ENCODE results near the gene VPS18. TPM values are rescaled to one million over a fixed set of nuclear protein-coding genes. Genes with fewer than 3 reads are reported as not detected.
A peak's percentile ranks its signal among the peaks of the same experiment; 100 is the strongest.
"Not testable (repeated sequence)": the region's sequence is repeated elsewhere in the genome, so short reads cannot be mapped to it uniquely, and the experiment has no call there.

Gene VPS18
- total RNA-seq, 2 donors from 2014 or later = 7.2 to 8.4 TPM

- DNase-seq (ENCODE audit: low spot score in 2 of 2); H3K36me3 Mint-ChIP-seq; H3K9me3 Mint-ChIP-seq; ATAC-seq: not testable (repeated sequence)
- peak overlapping the region in 1 of 2 donors; percentile 84 for H3K27ac Mint-ChIP-seq
Measured at GRCh38 chr15:40861147-40861546, 33.1 kb upstream of the VPS18 start.

- DNase-seq (ENCODE audit: low spot score in 2 of 2) = no peak
- no peak overlapping the region for H3K27ac Mint-ChIP-seq
Measured at GRCh38 chr15:40863660-40864270, 30.5 kb upstream of the VPS18 start.

DNA sequence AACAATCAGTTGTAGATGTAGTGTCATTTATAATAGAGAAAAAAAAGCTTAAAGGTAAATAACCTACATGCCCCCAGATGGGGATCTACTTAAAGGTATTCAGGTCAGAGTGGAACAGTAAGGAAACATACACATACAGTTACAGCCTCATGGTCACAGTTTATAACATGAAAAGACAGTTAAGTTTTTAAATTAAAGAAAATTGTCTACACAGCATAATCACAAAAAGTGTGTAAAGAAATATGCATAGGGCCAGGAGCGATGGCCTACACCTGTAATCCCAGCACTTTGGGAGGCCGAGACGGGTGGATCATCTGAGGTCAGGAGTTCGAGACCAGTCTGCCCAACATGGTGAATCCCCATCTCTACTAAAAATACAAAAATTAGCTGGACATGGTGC, 27.1 kb upstream of the VPS18 start:
- H3K9me3 Mint-ChIP-seq = no peaks in the 10 kb centered on the region
- no peak for ATAC-seq
- no peaks in the 10 kb centered on the region for H3K36me3 Mint-ChIP-seq
- no peak for DNase-seq (ENCODE audit: low spot score in 2 of 2)
- no peak overlapping the region for H3K27ac Mint-ChIP-seq

More at GRCh38 chr15:40863660-40864270, 30.5 kb upstream of the VPS18 start:
- H3K36me3 Mint-ChIP-seq = no peaks in the 10 kb centered on the region
- no peaks in the 10 kb centered on the region for H3K9me3 Mint-ChIP-seq
- no peak for ATAC-seq

GRCh38 chr15:40869686-40870085, 24.6 kb upstream of the VPS18 start:
- no peak for DNase-seq (ENCODE audit: low spot score in 2 of 2)
- no peaks in the 10 kb centered on the region for H3K9me3 Mint-ChIP-seq
- H3K36me3 Mint-ChIP-seq = no peaks in the 10 kb centered on the region
- H3K27ac Mint-ChIP-seq = no peak overlapping the region
- ATAC-seq = no peak

GRCh38 chr15:40870716-40871115, 23.5 kb upstream of the VPS18 start:
- no peaks in the 10 kb centered on the region for H3K36me3 Mint-ChIP-seq
- no peak overlapping the region for H3K27ac Mint-ChIP-seq
- ATAC-seq (no peak), DNase-seq (ENCODE audit: low spot score in 2 of 2) (no peak)
- no peaks in the 10 kb centered on the region for H3K9me3 Mint-ChIP-seq

- Mint-ChIP-seq H3K36me3 (no peaks in the 10 kb centered on the region), H3K27ac (no peak overlapping the region), H3K9me3 (no peaks in the 10 kb centered on the region)
- ATAC-seq (peak in 1 of 2 donors; percentile 29), DNase-seq (ENCODE audit: low spot score in 2 of 2) (no peak)
Measured at GRCh38 chr15:40871749-40872617, 22.3 kb upstream of the VPS18 start.

GRCh38 chr15:40872791-40873693, 21.2 kb upstream of the VPS18 start:
- Mint-ChIP-seq H3K27ac (no peak overlapping the region), H3K36me3 (no peaks in the 10 kb centered on the region), H3K9me3 (no peaks in the 10 kb centered on the region)
- no peak for ATAC-seq
- no peak for DNase-seq (ENCODE audit: low spot score in 2 of 2)

GRCh38 chr15:40873694-40874561, 20.3 kb upstream of the VPS18 start, which contains the start of gene RHOV:
Gene RHOV (minus strand): TSS chr15:40874234. CDS start chr15:40874139, 95 bp downstream.
- Mint-ChIP-seq H3K9me3 (no peaks in the 10 kb centered on the region), H3K27ac (no peak within 1 kb of the TSS), H3K36me3 (no peaks in the 10 kb centered on the region)
- ATAC-seq = peak; percentile 72 to 90
- peak in 1 of 2 donors; percentile 56 for DNase-seq (ENCODE audit: low spot score in 2 of 2)

- Mint-ChIP-seq H3K36me3 (no peaks in the 10 kb centered on the region), H3K9me3 (no peaks in the 10 kb centered on the region), H3K27ac (no peak overlapping the region)
- DNase-seq (ENCODE audit: low spot score in 2 of 2) (no peak), ATAC-seq (no peak)
Measured at GRCh38 chr15:40875991-40876730, 18.1 kb upstream of the VPS18 start.

DNA sequence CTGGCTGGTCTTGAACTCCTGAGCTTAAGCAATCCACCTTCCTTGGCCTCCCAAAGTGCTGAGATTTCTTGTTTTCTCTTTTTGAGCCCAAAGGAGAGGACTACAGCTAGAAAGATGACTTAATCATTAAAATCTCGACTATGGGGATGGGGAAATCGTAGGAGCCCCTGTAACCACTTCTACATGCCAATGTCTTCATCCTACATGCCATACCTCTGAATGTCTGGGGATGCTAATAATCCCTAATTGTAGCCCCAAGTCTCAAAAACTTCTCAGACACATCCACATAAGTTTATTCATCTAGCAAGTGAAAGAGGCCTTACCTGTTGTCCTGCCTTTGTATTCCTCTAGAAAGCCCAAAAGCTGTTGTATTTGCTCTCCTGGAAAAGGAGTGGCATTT, 16.6 kb upstream of the VPS18 start:
- Mint-ChIP-seq H3K36me3 (no peaks in the 10 kb centered on the region), H3K27ac (no peak overlapping the region)

GRCh38 chr15:40878785-40879184, 15.5 kb upstream of the VPS18 start:
- Mint-ChIP-seq H3K27ac (peak overlapping the region in 1 of 2 donors; percentile 53), H3K36me3 (no peaks in the 10 kb centered on the region), H3K9me3 (no peaks in the 10 kb centered on the region)
- ATAC-seq (peak; percentile 74 to 94), DNase-seq (ENCODE audit: low spot score in 2 of 2) (no peak)

More for the DNA sequence above, 16.6 kb upstream of the VPS18 start:
- no peak for ATAC-seq
- DNase-seq (ENCODE audit: low spot score in 2 of 2) = no peak
- no peaks in the 10 kb centered on the region for H3K9me3 Mint-ChIP-seq

GRCh38 chr15:40879609-40880008, 14.6 kb upstream of the VPS18 start:
- peak; percentile 31 to 61 for ATAC-seq
- H3K27ac Mint-ChIP-seq = no peak overlapping the region
- no peaks in the 10 kb centered on the region for H3K36me3 Mint-ChIP-seq
- H3K9me3 Mint-ChIP-seq = no peaks in the 10 kb centered on the region
- no peak for DNase-seq (ENCODE audit: low spot score in 2 of 2)

- DNase-seq (ENCODE audit: low spot score in 2 of 2) (no peak), ATAC-seq (no peak)
- H3K9me3 Mint-ChIP-seq = no peaks in the 10 kb centered on the region
- no peaks in the 10 kb centered on the region for H3K36me3 Mint-ChIP-seq
- H3K27ac Mint-ChIP-seq = peak overlapping the region in 1 of 2 donors; percentile 25
Measured at GRCh38 chr15:40881351-40881750, 12.9 kb upstream of the VPS18 start.

DNA sequence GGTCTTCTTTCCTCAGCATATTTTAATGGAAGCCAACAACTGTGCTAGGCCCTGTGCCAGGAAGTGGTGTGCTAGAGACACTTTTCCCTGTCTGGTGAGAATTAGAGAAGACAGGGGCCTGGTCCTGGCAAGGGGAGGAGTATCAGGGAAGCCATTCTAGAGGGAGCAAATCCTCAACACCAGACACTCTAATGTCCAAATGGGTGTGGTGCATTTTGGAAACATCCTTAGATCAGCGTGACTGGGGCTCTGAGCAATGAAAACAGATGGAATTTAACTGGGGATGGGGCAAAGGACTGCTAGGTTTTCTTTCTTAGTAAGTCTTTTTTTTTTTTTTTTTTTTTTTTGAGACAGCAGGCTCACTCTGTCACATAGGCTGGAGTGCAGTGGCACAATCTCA, 7.7 kb upstream of the VPS18 start:
- Mint-ChIP-seq H3K27ac (no peak overlapping the region), H3K9me3 (no peaks in the 10 kb centered on the region), H3K36me3 (no peaks in the 10 kb centered on the region)
- ATAC-seq (no peak), DNase-seq (ENCODE audit: low spot score in 2 of 2) (no peak)

GRCh38 chr15:40889112-40889511, 5.1 kb upstream of the VPS18 start:
- Mint-ChIP-seq H3K36me3 (peaks cover 0 to under 1% of the 10 kb centered on the region in 2 donors), H3K27ac (no peak overlapping the region)

More at GRCh38 chr15:40889112-40889511, 5.1 kb upstream of the VPS18 start:
- no peaks in the 10 kb centered on the region for H3K9me3 Mint-ChIP-seq
- ATAC-seq (no peak), DNase-seq (ENCODE audit: low spot score in 2 of 2) (no peak)
